GM19438 (cell line): ENCODE measurements around the gene ASXL2.
A peak's percentile ranks its signal among the peaks of the same experiment; 100 is the strongest.
"Not testable (repeated sequence)": the region's sequence is repeated elsewhere in the genome, so short reads cannot be mapped to it uniquely, and the experiment has no call there.

Source experiments
- ATAC-seq: cut with Tn5 transposase; IDR thresholded peaks from one replicate; pipeline ENCODE4 v1.9.1; 2021; ENCODE audit warnings: low read depth; ENCODE audit not compliant: unreplicated experiment

The ASXL2 gene

GRCh38 chr2:25878361-25879132 lies at the start of gene ASXL2:
TSS of gene ASXL2 (minus strand) at chr2:25878487. CDS start at chr2:25878222, 265 bp downstream.
- peak; percentile 91 for ATAC-seq

- ATAC-seq = no peak
These were observed 48.9 kb upstream of the ASXL2 start for GRCh38 chr2:25926984-25927756.

GRCh38 chr2:25922501-25922900 lies 44.2 kb upstream of the ASXL2 start:
- ATAC-seq = no peak

- no peak for ATAC-seq
These were observed 42.6 kb upstream of the ASXL2 start for GRCh38 chr2:25920786-25921415.

GRCh38 chr2:25920336-25920735 lies 42.0 kb upstream of the ASXL2 start:
- no peak for ATAC-seq

- ATAC-seq = no peak
These were observed 39.5 kb upstream of the ASXL2 start for GRCh38 chr2:25917832-25918231.

- ATAC-seq = not testable (repeated sequence)
These were observed 39.1 kb upstream of the ASXL2 start for GRCh38 chr2:25917411-25917810.

- ATAC-seq = not testable (repeated sequence)
These were observed 37.9 kb upstream of the ASXL2 start for GRCh38 chr2:25915944-25916772.

GRCh38 chr2:25915411-25915810 lies 37.1 kb upstream of the ASXL2 start:
- ATAC-seq = not testable (repeated sequence)

- ATAC-seq = not testable (repeated sequence)
These were observed 35.3 kb upstream of the ASXL2 start for GRCh38 chr2:25913696-25913973.

- no peak for ATAC-seq
These were observed 34.8 kb upstream of the ASXL2 start for GRCh38 chr2:25912851-25913695.

- ATAC-seq = not testable (repeated sequence)
These were observed 31.3 kb upstream of the ASXL2 start for GRCh38 chr2:25909574-25909973.

GRCh38 chr2:25905126-25905525 lies 26.8 kb upstream of the ASXL2 start:
- no peak for ATAC-seq

GRCh38 chr2:25903216-25903776 lies 25.0 kb upstream of the ASXL2 start:
- ATAC-seq = no peak

- no peak for ATAC-seq
These were observed 21.2 kb upstream of the ASXL2 start for GRCh38 chr2:25899404-25899970.

- ATAC-seq = no peak
These were observed 19.2 kb upstream of the ASXL2 start for GRCh38 chr2:25897506-25897905.

- ATAC-seq = not testable (repeated sequence)
These were observed 18.0 kb upstream of the ASXL2 start for GRCh38 chr2:25896308-25896707.

- ATAC-seq = no peak
These were observed 17.3 kb upstream of the ASXL2 start for GRCh38 chr2:25895610-25896009.

- no peak for ATAC-seq
These were observed 16.7 kb upstream of the ASXL2 start for GRCh38 chr2:25895018-25895417.
